ENCODE results near the gene GOLGA1.

GRCh38 chr9:124890179-124890578 is 50.7 kb downstream of the GOLGA1 start:
- TF ChIP-seq CTCF (IDR thresholded peaks at IDR 0.05; ENCODE audit: poor library complexity, severe bottlenecking) = no peak
- TF ChIP-seq SMC3 (conservative IDR thresholded peaks at IDR 0.05; ENCODE audit: poor library complexity) = no peak
- TF ChIP-seq EZH2 (IDR thresholded peaks at IDR 0.05; ENCODE audit: borderline replicate concordance, insufficient read depth, low read length, poor library complexity, severe bottlenecking) = no peak
- no peak for TF ChIP-seq MXI1 (conservative IDR thresholded peaks at IDR 0.05; ENCODE audit: poor library complexity, severe bottlenecking)
- TF ChIP-seq EP300 (conservative IDR thresholded peaks at IDR 0.05; ENCODE audit: poor library complexity, severe bottlenecking) = no peak
- no peak for TF ChIP-seq POLR2AphosphoS5 (IDR thresholded peaks at IDR 0.05)
- TF ChIP-seq RAD21 (conservative IDR thresholded peaks at IDR 0.05) = no peak
- TF ChIP-seq, protein P1, sequence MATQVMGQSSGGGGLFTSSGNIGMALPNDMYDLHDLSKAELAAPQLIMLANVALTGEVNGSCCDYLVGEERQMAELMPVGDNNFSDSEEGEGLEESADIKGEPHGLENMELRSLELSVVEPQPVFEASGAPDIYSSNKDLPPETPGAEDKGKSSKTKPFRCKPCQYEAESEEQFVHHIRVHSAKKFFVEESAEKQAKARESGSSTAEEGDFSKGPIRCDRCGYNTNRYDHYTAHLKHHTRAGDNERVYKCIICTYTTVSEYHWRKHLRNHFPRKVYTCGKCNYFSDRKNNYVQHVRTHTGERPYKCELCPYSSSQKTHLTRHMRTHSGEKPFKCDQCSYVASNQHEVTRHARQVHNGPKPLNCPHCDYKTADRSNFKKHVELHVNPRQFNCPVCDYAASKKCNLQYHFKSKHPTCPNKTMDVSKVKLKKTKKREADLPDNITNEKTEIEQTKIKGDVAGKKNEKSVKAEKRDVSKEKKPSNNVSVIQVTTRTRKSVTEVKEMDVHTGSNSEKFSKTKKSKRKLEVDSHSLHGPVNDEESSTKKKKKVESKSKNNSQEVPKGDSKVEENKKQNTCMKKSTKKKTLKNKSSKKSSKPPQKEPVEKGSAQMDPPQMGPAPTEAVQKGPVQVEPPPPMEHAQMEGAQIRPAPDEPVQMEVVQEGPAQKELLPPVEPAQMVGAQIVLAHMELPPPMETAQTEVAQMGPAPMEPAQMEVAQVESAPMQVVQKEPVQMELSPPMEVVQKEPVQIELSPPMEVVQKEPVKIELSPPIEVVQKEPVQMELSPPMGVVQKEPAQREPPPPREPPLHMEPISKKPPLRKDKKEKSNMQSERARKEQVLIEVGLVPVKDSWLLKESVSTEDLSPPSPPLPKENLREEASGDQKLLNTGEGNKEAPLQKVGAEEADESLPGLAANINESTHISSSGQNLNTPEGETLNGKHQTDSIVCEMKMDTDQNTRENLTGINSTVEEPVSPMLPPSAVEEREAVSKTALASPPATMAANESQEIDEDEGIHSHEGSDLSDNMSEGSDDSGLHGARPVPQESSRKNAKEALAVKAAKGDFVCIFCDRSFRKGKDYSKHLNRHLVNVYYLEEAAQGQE (IDR thresholded peaks at IDR 0.05; ENCODE audit: borderline replicate concordance) = no peak
- TF ChIP-seq TAF1 (IDR thresholded peaks at IDR 0.05; ENCODE audit: low read depth) = no peak
